SU-DHL-6 (cell line): Measurements from ENCODE around the gene KIAA1958.

Source experiments
- H2AFZ ChIP-seq: fragments of 200-600 bp; sonication (generic); 2 replicates; pipeline ENCODE4 v1.6.1; 2014; ENCODE audit warnings: low read depth, mild to moderate bottlenecking, moderate library complexity, mixed read lengths, antibody characterized with exemption, low read length; ENCODE audit not compliant: severe bottlenecking
- H3F3A ChIP-seq: fragments of 200-600 bp; shearing (Covaris generic); 2 replicates; pipeline ENCODE4 v1.6.0; 2016; ENCODE audit warnings: antibody characterized with exemption, mild to moderate bottlenecking; ENCODE audit not compliant: insufficient read depth
- H3K27ac ChIP-seq: fragments of 200-600 bp; sonication (generic); 2 replicates; pipeline ENCODE4 v1.5.1; 2016; ENCODE audit warnings: low read depth, mild to moderate bottlenecking, low read length, moderate library complexity, mixed read lengths
- H3K27me3 ChIP-seq: fragments of 200-600 bp; sonication (generic), shearing (Covaris generic); 2 replicates; pipeline ENCODE4 v1.6.0; 2014; ENCODE audit warnings: mild to moderate bottlenecking, low read length
- H3K36me3 ChIP-seq: fragments of 200-600 bp; sonication (generic); 2 replicates; pipeline ENCODE4 v1.6.1; 2014; ENCODE audit warnings: mild to moderate bottlenecking, low read length, mixed read lengths
- H3K4me2 ChIP-seq: fragments of 300-600, 200-600 bp; shearing (Covaris generic), sonication (generic); 2 replicates; pipeline ENCODE4 v1.6.0; 2014; ENCODE audit warnings: low read length, low read depth, mild to moderate bottlenecking; ENCODE audit not compliant: poor library complexity, severe bottlenecking
- H3K4me3 ChIP-seq: fragments of 200-600 bp; sonication (generic); 2 replicates; pipeline ENCODE4 v1.5.1; 2014; ENCODE audit warnings: antibody characterized with exemption, low read length, mild to moderate bottlenecking, mixed read lengths; ENCODE audit not compliant: insufficient read depth, poor library complexity, severe bottlenecking
- H3K79me2 ChIP-seq: fragments of 200-600 bp; sonication (generic); 2 replicates; pipeline ENCODE4 v1.6.1; 2014; ENCODE audit warnings: mild to moderate bottlenecking, low read length, moderate library complexity; ENCODE audit not compliant: insufficient read depth
- H3K9ac ChIP-seq: fragments of 200-600 bp; sonication (generic); 2 replicates; pipeline ENCODE4 v1.7.0; 2014; ENCODE audit warnings: mild to moderate bottlenecking, low read length
- H3K9me2 ChIP-seq: fragments of 200-600 bp; sonication (generic); replicated peaks from 2 replicates; pipeline ENCODE4 v1.6.1; 2014; ENCODE audit warnings: low read length; ENCODE audit not compliant: insufficient read depth
- H3K9me3 ChIP-seq: fragments of 200-600 bp; sonication (generic); 2 replicates; pipeline ENCODE4 v1.6.1; 2014; ENCODE audit warnings: low read length, mixed read lengths; ENCODE audit not compliant: insufficient read depth
- H4K20me1 ChIP-seq: fragments of 200-600 bp; sonication (generic); 2 replicates; pipeline ENCODE4 v1.6.1; 2014; ENCODE audit warnings: low read depth, mild to moderate bottlenecking, antibody characterized with exemption, low read length, moderate library complexity, mixed read lengths
- CTCF ChIP-seq: fragments of 200-600 bp; sonication (generic); IDR thresholded peaks from one replicate; pipeline ENCODE4 v1.5.1; 2017; ENCODE audit warnings: antibody characterized with exemption, mild to moderate bottlenecking, low read length, moderate library complexity; ENCODE audit not compliant: insufficient read depth, poor library complexity, severe bottlenecking
- EZH2phosphoT487 ChIP-seq: fragments of 200-600 bp; sonication (generic), shearing (Covaris generic); conservative IDR thresholded peaks from 2 replicates; pipeline ENCODE4 v1.6.1; 2018; ENCODE audit warnings: mild to moderate bottlenecking, antibody characterized with exemption, low read length, moderate library complexity, mixed read lengths

Gene KIAA1958

GRCh38 chr9:112550531-112550930, 63.9 kb downstream of the KIAA1958 start:
- Histone ChIP-seq H4K20me1 (peaks cover 5% of the 10 kb centered on the region; the same call in 1 of the 2 replicates), H3K36me3 (no peaks in the 10 kb centered on the region), H3K79me2 (peaks cover 36% of the 10 kb centered on the region; the same call in 1 of the 2 replicates), H3K27ac (no peak overlapping the region), H3K4me2 (no peak overlapping the region), H3F3A (no peaks in the 10 kb centered on the region), H2AFZ (no peak overlapping the region), H3K27me3 (no peaks in the 10 kb centered on the region), H3K9me3 (no peaks in the 10 kb centered on the region), H3K4me3 (no peak overlapping the region), H3K9me2 (no peaks in the 10 kb centered on the region), H3K9ac (no peak overlapping the region)
- TF ChIP-seq CTCF, result no peak
- no peak for TF ChIP-seq EZH2phosphoT487

GRCh38 chr9:112551641-112552040, 65.0 kb downstream of the KIAA1958 start:
- TF ChIP-seq CTCF (no peak), EZH2phosphoT487 (no peak)
- Histone ChIP-seq H3K4me2 (no peak overlapping the region), H3K9me3 (no peaks in the 10 kb centered on the region), H3K27me3 (no peaks in the 10 kb centered on the region), H3K4me3 (no peak overlapping the region), H2AFZ (no peak overlapping the region), H3K79me2 (peaks cover 28% of the 10 kb centered on the region; the same call in 1 of the 2 replicates), H3K27ac (no peak overlapping the region), H4K20me1 (peaks cover 5% of the 10 kb centered on the region; the same call in 1 of the 2 replicates), H3K36me3 (no peaks in the 10 kb centered on the region), H3K9me2 (no peaks in the 10 kb centered on the region), H3K9ac (no peak overlapping the region), H3F3A (no peaks in the 10 kb centered on the region)

GRCh38 chr9:112552229-112553056, 65.8 kb downstream of the KIAA1958 start:
- H3K79me2 ChIP-seq, result peaks cover 32% of the 10 kb centered on the region; the same call in 1 of the 2 replicates
- H4K20me1 ChIP-seq, result peaks cover 5% of the 10 kb centered on the region; the same call in 1 of the 2 replicates
- no peaks in the 10 kb centered on the region for H3K27me3 ChIP-seq
- no peak overlapping the region for H3K4me3 ChIP-seq
- no peak overlapping the region for H3K27ac ChIP-seq
- no peak overlapping the region for H2AFZ ChIP-seq
- H3K9me2 ChIP-seq, result no peaks in the 10 kb centered on the region
- no peaks in the 10 kb centered on the region for H3F3A ChIP-seq
- H3K36me3 ChIP-seq, result no peaks in the 10 kb centered on the region
- H3K9ac ChIP-seq, result no peak overlapping the region
- TF ChIP-seq CTCF (no peak), EZH2phosphoT487 (no peak)
- H3K9me3 ChIP-seq, result no peaks in the 10 kb centered on the region
- H3K4me2 ChIP-seq, result no peak overlapping the region
